RWPE2 (cell line): ENCODE results near the gene TFR2.

Experiments used
- ATAC-seq: fragments of 200-7000 bp; cut with Tn5 transposase; 3 replicates; pipeline ENCODE4 v1.9.1; 2021; ENCODE audit warnings: low read depth
- DNase-seq: peaks from one replicate; pipeline ENCODE4 v3.0.0-alpha.2; 2020; ENCODE audit warnings: low spot score
- H3K27ac ChIP-seq: fragments of 450-650 bp; 2 replicates; pipeline ENCODE4 v1.5.1; 2017; ENCODE audit warnings: mild to moderate bottlenecking; ENCODE audit not compliant: poor library complexity, severe bottlenecking
- H3K27me3 ChIP-seq: fragments of 250-450 bp; sonication (Bioruptor Pico); 2 replicates; pipeline ENCODE4 v1.5.1; 2021; ENCODE audit warnings: mild to moderate bottlenecking, moderate library complexity; ENCODE audit not compliant: insufficient read depth, poor library complexity, severe bottlenecking
- H3K36me3 ChIP-seq: fragments of 250-450 bp; sonication (Bioruptor Pico); 2 replicates; pipeline ENCODE4 v1.5.1; 2020; ENCODE audit warnings: low read depth, mild to moderate bottlenecking, moderate library complexity
- H3K4me1 ChIP-seq: fragments of 250-450 bp; sonication (Bioruptor Pico); 2 replicates; pipeline ENCODE4 v1.5.1; 2021; ENCODE audit warnings: mild to moderate bottlenecking, moderate library complexity; ENCODE audit not compliant: insufficient read depth, poor library complexity, severe bottlenecking
- H3K4me3 ChIP-seq: fragments of 250-450 bp; sonication (Bioruptor Pico); 2 replicates; pipeline ENCODE4 v1.5.1; 2021; ENCODE audit warnings: mild to moderate bottlenecking, moderate library complexity; ENCODE audit not compliant: severe bottlenecking
- H3K9me3 ChIP-seq: fragments of 250-450 bp; sonication (Bioruptor Pico); 2 replicates; pipeline ENCODE4 v1.5.1; 2021; ENCODE audit warnings: mild to moderate bottlenecking, moderate library complexity; ENCODE audit not compliant: severe bottlenecking
- CTCF ChIP-seq: fragments of 450-650 bp; IDR thresholded peaks from one replicate; pipeline ENCODE4 v1.5.1; 2017; ENCODE audit warnings: mild to moderate bottlenecking, moderate library complexity; ENCODE audit not compliant: poor library complexity, severe bottlenecking

The TFR2 gene

GRCh38 chr7:100607111-100607510 is 34.2 kb downstream of the TFR2 start:
- no peak for TF ChIP-seq CTCF
- DNase-seq (no peak), ATAC-seq (no peak)
- no peaks in the 10 kb centered on the region for H3K27me3 ChIP-seq
- H3K4me3 ChIP-seq: no peak overlapping the region
- no peaks in the 10 kb centered on the region for H3K4me1 ChIP-seq
- no peaks in the 10 kb centered on the region for H3K36me3 ChIP-seq
- no peak overlapping the region for H3K27ac ChIP-seq
- no peaks in the 10 kb centered on the region for H3K9me3 ChIP-seq

GRCh38 chr7:100606313-100606712 is 35.0 kb downstream of the TFR2 start:
- DNase-seq (no peak), ATAC-seq (no peak)
- Histone ChIP-seq H3K36me3 (no peaks in the 10 kb centered on the region), H3K27me3 (no peaks in the 10 kb centered on the region), H3K27ac (no peak overlapping the region), H3K4me3 (no peak overlapping the region), H3K4me1 (no peaks in the 10 kb centered on the region), H3K9me3 (no peaks in the 10 kb centered on the region)
- TF ChIP-seq CTCF: no peak

- no peaks in the 10 kb centered on the region for H3K4me1 ChIP-seq
- H3K27ac ChIP-seq: peak overlapping the region; percentile 22
- H3K36me3 ChIP-seq: no peaks in the 10 kb centered on the region
- peak; percentile 2 for TF ChIP-seq CTCF
- DNase-seq: no peak
- ATAC-seq: peak; percentile 31
- H3K27me3 ChIP-seq: no peaks in the 10 kb centered on the region
- peak overlapping the region; percentile 52 for H3K4me3 ChIP-seq
- no peaks in the 10 kb centered on the region for H3K9me3 ChIP-seq
These were observed 36.1 kb downstream of the TFR2 start for GRCh38 chr7:100604976-100605911.

GRCh38 chr7:100604028-100604975 is 37.0 kb downstream of the TFR2 start:
- ATAC-seq: peak; percentile 76
- H3K4me1 ChIP-seq: no peaks in the 10 kb centered on the region
- TF ChIP-seq CTCF: peak; percentile 77
- peak overlapping the region; percentile 52 for H3K4me3 ChIP-seq
- H3K27ac ChIP-seq: peak overlapping the region; percentile 22
- DNase-seq: peak; percentile 81
- no peaks in the 10 kb centered on the region for H3K9me3 ChIP-seq
- no peaks in the 10 kb centered on the region for H3K36me3 ChIP-seq
- no peaks in the 10 kb centered on the region for H3K27me3 ChIP-seq
